ENCODE measurements around the gene SYCE1L. TPM values are rescaled to one million over a fixed set of nuclear protein-coding genes. Genes with fewer than 3 reads are reported as not detected.

Gene SYCE1L
- total RNA-seq, 4 donors from 2014 or later: 0.85 to 2.3 TPM; not detected in 2

- H3K9me3 ChIP-seq: no peaks in the 10 kb centered on the region
- no peak for DNase-seq (ENCODE audit: low spot score in 2 of 2)
- no peaks in the 10 kb centered on the region for H3K4me1 ChIP-seq
- WGBS: 75% methylated on average over 2 of the region's 2 CpGs
- no peaks in the 10 kb centered on the region for H3K36me3 ChIP-seq
- peaks cover 8% of the 10 kb centered on the region for H3K27me3 ChIP-seq
- H3K27ac ChIP-seq: no peak overlapping the region
- TF ChIP-seq CTCF (IDR thresholded peaks at IDR 0.05): no peak
- TF ChIP-seq EP300 (IDR thresholded peaks at IDR 0.05): no peak
- TF ChIP-seq POLR2A (IDR thresholded peaks at IDR 0.05): no peak
- no peak for TF ChIP-seq POLR2AphosphoS5 (IDR thresholded peaks at IDR 0.05)
- H3K4me3 ChIP-seq: no peak overlapping the region
Observed at GRCh38 chr16:77166726-77167125, 32.5 kb upstream of the SYCE1L start.

GRCh38 chr16:77168901-77169300 is 30.3 kb upstream of the SYCE1L start:
- Histone ChIP-seq H3K9me3 (no peaks in the 10 kb centered on the region), H3K27ac (no peak overlapping the region), H3K4me1 (no peaks in the 10 kb centered on the region), H3K4me3 (no peak overlapping the region), H3K27me3 (peaks cover 8% of the 10 kb centered on the region), H3K36me3 (no peaks in the 10 kb centered on the region)
- TF ChIP-seq POLR2AphosphoS5 (IDR thresholded peaks at IDR 0.05): no peak
- no peak for TF ChIP-seq EP300 (IDR thresholded peaks at IDR 0.05)
- TF ChIP-seq CTCF (IDR thresholded peaks at IDR 0.05): no peak
- TF ChIP-seq POLR2A (IDR thresholded peaks at IDR 0.05): no peak
- DNase-seq (ENCODE audit: low spot score in 2 of 2): no peak
- 58% methylated on average over 4 of the region's 4 CpGs for WGBS

GRCh38 chr16:77169650-77170236 is 29.5 kb upstream of the SYCE1L start:
- no peak for DNase-seq (ENCODE audit: low spot score in 2 of 2)

GRCh38 chr16:77170805-77171204 is 28.4 kb upstream of the SYCE1L start:
- WGBS: 54% methylated on average over 4 of the region's 4 CpGs
- H3K27me3 ChIP-seq: peaks cover 8% of the 10 kb centered on the region
- no peak for DNase-seq (ENCODE audit: low spot score in 2 of 2)
- no peaks in the 10 kb centered on the region for H3K4me1 ChIP-seq
- no peaks in the 10 kb centered on the region for H3K9me3 ChIP-seq
- no peak overlapping the region for H3K4me3 ChIP-seq
- H3K27ac ChIP-seq: no peak overlapping the region
- no peaks in the 10 kb centered on the region for H3K36me3 ChIP-seq
- TF ChIP-seq EP300 (IDR thresholded peaks at IDR 0.05): no peak
- no peak for TF ChIP-seq CTCF (IDR thresholded peaks at IDR 0.05)
- TF ChIP-seq POLR2A (IDR thresholded peaks at IDR 0.05): no peak
- TF ChIP-seq POLR2AphosphoS5 (IDR thresholded peaks at IDR 0.05): no peak

More at GRCh38 chr16:77169650-77170236, 29.5 kb upstream of the SYCE1L start:
- H3K36me3 ChIP-seq: no peaks in the 10 kb centered on the region
- no peaks in the 10 kb centered on the region for H3K4me1 ChIP-seq
- WGBS: 17% methylated on average over 6 of the region's 6 CpGs
- H3K4me3 ChIP-seq: no peak overlapping the region
- no peaks in the 10 kb centered on the region for H3K9me3 ChIP-seq
- H3K27ac ChIP-seq: no peak overlapping the region
- peaks cover 8% of the 10 kb centered on the region for H3K27me3 ChIP-seq
- TF ChIP-seq CTCF (IDR thresholded peaks at IDR 0.05): peak in 1 of 2 donors; percentile 53
- no peak for TF ChIP-seq POLR2A (IDR thresholded peaks at IDR 0.05)

GRCh38 chr16:77171745-77172635 is 27.2 kb upstream of the SYCE1L start:
- no peaks in the 10 kb centered on the region for H3K4me1 ChIP-seq
- TF ChIP-seq CTCF (IDR thresholded peaks at IDR 0.05) (peak; percentile 53 to 58), POLR2AphosphoS5 (IDR thresholded peaks at IDR 0.05) (no peak)
- H3K27ac ChIP-seq: no peak overlapping the region
- no peaks in the 10 kb centered on the region for H3K9me3 ChIP-seq
- peaks cover 8% of the 10 kb centered on the region for H3K27me3 ChIP-seq
- 51% methylated on average over 5 of the region's 5 CpGs for WGBS
- no peak overlapping the region for H3K4me3 ChIP-seq
- no peaks in the 10 kb centered on the region for H3K36me3 ChIP-seq
- DNase-seq (ENCODE audit: low spot score in 2 of 2): no peak
